Activated CD4-positive, alpha-beta T cell treated with anti-CD3 and anti-CD28 coated beads, Interleukin-2, Interleukin-6, amounts not matched to agents 100 ng/mL and 50 ng/mL, durations not matched to agents 16 hours and 8 hours (primary cell): ENCODE data around the gene TMCC2.

Experiments
- DNase-seq: peaks from one replicate; pipeline ENCODE4 v3.0.0-alpha.2; 2020

TMCC2 gene

DNA sequence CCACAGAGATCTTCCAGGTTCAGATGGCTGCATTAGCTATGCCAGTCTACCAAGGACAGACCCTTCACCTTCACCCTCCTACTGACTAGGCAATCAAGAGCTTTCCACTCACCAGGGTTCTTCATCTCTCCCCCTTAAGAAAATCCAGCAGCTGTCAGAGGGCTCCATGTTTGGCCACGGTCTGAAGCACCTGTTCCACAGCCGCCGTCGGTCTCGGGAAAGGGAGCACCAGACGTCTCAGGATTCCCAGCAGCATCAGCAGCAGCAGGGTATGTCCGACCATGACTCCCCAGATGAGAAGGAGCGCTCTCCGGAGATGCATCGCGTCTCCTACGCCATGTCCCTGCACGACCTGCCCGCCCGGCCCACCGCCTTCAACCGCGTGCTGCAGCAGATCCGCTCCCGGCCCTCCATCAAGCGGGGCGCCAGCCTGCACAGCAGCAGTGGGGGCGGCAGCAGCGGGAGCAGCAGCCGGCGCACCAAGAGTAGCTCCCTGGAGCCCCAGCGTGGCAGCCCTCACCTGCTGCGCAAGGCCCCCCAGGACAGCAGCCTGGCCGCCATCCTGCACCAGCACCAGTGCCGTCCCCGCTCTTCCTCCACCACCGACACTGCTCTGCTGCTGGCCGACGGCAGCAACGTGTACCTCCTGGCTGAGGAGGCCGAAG, 13.8 kb downstream of the TMCC2 start:
- no peak for DNase-seq

DNA sequence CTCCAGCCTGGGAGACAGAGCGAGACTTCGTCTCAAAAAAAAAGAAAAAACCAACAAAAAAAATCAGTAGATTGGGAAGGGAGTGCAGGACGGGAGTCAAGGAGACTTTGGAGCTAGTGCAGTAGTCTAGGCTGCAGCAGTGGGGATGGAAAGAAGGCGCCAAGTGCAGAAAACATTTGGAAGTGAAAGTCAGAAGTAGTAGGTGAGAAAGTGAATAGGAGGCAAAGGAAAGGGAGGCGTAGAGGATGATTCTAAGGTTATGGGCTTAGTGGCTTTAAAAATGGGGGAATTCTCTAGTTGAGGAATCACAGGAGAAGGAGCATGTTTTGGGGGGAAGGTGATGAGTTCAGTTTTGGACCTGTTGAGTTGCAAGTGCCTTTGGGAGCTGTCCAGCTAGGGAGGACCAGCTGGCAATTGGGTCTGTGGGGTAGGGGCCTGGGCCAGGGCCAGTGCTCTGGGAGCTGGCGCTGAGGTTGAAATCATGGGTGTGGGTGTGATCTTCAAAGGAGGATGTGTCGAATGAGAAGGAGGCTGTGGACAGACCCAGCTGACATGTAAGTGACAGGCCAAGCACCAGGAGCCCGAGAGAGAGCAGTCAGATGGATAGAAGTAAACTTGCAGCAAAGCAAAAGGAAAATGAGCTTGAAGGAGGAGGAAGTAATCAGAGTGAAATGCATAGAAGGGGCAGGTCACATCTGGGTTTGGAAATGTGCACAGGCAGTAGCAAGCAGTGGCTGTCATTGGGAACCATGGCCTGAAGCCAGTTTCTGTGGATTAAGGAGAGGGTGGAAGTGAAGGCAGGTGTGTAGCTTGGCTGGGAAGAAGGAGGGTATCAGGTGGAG, 15.8 kb downstream of the TMCC2 start:
- no peak for DNase-seq

DNA sequence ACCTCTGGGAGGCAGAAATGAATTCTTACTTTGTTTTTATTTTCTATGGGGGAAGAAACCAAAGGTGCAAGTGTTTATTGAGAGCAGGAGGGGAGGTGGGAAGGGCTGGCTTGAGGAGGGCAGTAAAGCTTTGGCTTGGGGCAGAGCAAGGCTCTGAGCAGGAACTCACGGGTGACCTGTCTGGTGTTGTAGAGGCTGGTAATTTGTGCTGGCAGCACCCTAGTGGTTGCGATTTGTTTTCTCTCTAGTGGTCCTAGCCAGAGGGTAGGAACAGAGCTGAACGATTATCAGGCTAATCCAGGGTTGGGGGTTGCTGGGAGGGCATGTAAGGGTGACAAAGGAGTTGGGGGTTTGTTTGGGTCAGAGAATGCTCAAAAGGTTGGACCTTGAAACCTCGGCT, 16.6 kb downstream of the TMCC2 start:
- DNase-seq = no peak

DNA sequence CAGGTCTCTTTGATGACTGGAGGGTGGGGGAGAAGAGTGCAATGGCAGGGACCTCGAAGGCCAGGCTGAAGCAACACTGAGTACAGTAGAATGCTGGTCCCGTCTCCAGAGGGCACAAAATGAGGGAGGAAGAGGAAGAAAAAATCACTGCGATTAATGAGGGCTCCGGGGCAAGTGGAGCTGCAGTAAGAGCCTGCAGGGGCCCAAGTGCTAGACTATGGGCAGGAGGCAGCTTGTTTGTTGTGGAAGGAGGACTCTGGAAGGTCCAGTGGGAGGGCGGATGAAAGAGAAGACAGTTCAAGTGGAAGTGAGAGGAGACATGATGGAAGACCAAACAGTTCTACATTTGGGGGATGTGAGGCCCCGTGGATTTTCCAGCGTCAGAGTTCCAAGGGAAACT, 17.4 kb downstream of the TMCC2 start:
- DNase-seq = no peak

DNA sequence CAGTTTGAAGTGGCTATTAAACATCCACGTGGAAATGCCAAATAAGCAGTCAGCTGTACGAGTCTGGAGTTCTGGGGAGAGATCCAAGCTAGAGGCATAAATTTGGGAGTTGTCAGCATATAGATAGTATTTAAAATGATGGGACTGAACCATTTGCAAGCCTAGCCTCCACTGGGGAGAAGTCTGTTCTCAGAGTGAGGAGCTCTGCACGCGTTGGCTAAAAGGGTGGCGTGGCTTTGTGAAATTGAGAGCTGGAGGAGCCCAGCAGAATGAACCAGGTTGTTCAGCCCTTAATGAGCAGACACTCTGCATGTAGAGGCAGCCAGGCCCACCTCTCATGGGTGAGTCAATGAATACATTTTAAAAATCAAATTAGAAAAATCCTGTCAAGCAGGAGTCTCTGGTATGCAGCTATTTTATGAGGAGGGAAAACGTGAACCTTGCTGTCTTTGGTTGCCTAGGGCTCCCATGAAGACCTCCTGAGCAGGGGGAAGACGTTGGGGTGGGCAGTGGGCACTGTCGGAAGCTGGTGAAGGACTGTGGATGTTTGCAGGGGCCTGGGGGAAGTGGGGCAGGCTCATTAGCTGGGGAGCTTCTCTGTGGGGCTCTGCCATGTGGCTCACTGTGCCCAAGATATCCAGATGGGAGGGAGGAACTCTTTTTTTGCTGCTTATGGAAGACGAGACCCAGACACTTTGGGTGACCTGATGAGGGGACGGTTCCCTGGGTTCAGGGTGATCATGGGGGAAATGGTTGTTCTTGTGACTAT, 18.8 kb downstream of the TMCC2 start:
- no peak for DNase-seq

DNA sequence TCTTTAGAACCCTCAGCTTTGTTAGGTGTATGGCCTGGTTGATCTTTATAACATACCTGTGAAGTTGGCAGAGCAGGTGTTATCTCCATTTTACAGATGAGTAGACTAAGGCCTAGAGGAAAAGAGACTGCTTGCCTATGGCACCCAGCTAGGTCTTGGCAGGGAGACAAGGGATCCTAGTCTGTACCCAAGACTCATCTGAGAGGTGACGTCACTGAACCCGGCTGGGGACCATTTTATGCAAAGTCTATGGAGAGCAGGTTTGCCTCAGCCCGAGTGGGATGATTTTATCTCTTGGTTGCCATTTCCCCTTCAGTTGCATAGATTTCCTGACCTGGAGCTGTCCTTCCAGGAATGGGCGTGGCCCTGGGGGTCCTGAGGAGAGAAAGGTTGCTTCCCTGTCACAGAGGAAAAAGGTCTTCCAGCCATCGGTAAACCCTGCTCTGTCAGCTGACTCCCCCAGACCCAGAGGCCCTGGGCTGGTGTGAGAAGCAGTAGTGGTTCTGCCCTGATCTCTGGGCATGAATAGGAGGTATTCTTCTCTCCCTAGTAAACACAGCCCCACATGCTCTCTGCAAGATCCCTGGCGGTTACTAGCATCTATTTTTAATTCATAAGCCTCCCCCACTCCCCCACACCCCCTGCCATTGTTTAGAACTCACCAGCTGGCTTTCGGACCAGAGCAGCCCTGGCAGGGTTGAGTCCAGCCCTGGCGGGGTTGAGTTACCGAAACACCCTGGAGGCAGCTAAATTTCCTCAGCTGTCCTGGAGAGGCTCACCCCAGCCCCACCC, 19.6 kb downstream of the TMCC2 start:
- peak; percentile 34 for DNase-seq

DNA sequence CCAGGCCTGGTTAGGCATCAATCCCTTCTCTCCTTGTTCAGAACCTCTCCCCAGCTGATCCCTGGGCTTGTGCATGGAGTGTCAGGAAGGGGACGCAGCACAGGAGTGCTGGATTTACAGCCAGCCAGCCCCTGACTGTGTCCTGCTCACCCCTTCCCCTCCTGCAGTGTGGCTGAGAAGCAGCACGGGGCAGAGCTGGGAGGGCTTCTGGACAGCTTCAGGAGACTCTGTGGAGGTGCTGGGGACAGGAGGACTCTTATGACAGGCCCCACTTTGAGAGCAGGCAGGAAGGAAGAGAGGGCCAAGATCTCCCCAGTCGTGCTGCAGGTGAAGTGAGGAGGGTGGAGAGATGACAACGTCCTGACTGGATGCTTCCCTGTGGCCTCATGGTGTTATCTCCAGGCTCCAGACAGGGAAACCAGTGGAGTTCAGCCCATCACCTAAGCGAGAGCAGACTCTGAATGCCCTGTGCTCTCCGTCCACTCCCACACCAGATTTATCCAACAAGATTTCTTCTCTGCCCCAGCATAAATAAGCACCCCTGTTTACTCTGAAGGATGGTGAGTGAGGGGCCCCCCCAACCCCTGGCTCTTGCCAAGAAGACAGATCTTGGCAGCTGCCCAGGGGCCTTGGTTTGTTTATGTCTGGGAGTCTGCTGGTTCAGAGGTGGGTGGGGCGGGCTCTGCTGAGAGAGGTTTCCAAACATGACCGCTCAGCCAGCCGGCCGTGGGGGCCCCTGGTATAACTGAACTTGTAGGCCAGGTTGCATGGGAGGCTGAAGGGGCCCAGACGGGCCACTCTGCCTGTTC, 21.3 kb downstream of the TMCC2 start:
- DNase-seq = no peak

DNA sequence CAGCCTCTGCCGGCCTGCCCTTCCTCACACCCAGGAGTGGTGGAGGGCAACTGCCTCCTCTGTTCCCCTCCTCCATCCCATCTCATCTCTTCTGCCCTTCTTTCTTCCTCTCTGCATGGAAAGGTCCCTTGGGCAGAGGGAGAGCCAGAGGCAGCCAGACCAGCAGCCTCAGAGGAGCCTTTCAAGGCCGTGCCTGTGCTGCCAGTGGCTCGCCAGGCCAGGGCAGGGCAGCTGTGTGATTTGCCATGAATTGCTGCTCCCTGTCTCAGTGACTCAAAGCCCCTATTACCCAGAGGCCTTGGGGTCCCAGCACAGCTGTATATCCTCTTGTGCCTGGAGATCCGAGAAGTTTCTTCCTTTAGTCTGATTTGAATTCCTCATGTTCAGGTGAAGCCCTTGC, 21.9 kb downstream of the TMCC2 start:
- no peak for DNase-seq

DNA sequence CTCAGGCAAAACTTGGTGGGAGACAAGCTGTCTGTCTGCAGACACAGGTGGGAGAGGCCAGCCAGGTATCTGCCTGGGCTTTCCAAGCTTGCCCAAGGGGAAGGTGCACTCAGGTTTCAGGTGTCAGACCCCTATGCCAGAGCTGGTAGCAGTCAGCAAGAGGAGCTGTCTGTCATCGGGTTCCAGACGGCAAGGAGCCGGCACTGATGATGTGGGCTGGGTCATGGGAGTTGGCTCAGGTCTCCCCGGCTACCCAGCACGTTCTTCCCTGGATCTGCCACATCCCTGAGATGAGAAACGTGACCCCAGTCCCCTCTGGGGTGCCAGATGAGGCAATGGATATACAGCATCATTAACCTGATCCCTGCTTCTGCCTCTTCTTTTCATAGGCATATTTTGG, 23.0 kb downstream of the TMCC2 start:
- no peak for DNase-seq

DNA sequence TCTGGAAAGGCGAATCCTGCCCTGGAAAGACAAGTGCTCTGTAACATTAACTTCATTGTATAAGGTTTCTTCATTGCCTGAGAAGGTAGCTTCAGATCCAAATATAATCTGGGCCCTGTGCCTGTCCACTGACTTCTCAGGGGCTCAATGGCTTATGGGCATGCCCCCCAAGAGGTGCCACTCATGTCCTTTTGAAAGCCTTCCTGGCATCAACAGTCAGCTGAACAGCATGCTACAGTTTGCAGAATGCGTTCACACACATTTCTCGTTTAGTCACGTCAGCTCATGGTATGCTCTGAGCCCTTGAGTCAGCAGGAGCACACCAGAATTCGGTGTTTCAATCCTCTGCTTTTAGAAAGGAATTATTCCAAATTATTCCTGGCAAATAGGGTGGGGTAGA, 23.8 kb downstream of the TMCC2 start:
- no peak for DNase-seq

DNA sequence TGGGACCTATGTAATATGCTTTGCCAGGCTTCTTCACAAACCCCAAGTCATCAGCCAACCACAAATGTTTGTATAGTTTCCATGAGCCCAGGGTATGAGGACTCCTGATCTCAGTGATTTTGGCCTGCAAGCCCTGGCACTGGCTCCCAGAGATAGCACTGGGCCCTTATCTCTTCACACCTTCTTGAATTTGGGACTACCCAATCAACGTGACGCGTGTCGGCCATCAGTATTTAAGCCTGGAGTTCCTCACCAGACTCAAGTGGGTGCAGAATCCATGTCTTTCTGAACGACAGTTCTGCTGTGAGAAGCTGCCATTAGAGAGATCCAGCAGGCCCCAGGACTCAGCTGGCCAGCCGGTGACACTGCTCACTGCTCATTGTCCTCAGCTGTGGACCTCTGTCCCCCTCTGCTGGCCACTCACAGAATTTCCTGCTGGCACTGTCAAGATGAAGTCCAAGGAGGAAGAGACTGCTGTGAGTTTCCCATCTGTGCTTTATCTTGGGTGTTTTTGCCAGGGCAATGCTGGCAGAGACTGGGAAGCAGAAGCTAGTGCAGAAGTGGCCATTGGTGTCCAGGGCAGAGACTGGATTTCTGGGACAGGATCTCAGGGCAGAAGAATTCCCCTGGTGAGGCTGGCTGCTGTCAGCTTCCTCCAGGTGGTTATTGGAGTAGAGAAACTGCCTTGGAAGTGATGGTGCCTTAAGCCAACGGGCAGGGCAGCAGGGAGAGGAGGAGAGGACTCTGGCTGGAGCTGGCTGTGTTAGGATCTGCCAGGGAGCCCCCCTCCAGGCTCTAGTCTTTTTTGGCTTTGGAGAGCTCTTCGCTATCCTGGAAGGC, 28.4 kb downstream of the TMCC2 start:
- peak; percentile 90 for DNase-seq

DNA sequence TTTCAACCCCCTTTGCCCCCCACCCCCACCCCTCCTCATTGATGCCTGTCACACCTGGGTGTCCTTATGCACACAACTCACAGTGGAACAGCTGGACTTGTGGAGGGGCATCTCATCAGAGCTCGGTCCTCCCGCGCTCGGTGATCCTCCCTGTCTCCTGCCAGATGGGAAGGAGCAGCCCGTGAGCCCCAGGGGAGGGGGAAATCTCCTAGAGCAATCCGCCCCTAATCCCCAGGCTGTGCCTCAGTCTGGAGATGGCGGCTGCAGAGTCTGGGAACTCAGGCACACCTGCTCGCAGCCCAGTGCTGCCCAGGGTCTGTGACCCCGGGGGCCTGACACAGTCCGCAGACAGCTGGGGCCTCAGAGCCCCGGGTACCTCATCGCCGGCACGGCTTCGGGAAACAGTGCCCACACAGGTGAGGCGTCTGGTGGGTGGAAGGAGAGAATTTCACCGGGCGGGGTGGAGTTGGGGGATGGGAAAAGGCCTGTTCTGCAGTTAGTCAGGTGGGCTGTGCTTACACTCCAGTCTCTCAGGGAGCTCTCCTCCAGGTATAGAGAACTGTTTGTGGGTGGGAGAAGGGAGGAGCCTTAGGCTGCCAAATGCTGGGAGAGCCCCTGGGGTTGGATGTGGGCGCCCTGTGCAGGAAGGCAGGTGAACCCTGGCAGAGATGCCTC, 29.3 kb downstream of the TMCC2 start:
- DNase-seq = no peak

DNA sequence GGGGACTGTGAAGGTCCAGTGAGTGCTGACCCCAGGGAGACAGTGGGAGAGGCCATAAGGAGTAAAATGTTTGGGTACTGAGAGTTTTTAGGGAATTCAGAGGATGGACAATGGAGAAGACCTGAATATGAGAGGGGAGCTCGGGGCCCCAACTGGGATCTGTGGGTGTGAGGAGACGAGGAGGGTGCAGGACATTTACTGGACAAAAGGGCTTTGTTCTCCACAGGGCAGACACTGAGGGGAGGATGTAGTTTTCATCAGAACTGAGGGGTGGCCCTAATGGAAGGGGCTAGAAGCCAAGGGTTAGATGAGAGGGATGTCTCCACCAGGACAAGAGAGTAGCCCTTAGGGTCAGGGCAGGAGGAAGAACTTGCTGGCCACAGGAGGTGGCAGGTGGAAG, 30.0 kb downstream of the TMCC2 start:
- no peak for DNase-seq

DNA sequence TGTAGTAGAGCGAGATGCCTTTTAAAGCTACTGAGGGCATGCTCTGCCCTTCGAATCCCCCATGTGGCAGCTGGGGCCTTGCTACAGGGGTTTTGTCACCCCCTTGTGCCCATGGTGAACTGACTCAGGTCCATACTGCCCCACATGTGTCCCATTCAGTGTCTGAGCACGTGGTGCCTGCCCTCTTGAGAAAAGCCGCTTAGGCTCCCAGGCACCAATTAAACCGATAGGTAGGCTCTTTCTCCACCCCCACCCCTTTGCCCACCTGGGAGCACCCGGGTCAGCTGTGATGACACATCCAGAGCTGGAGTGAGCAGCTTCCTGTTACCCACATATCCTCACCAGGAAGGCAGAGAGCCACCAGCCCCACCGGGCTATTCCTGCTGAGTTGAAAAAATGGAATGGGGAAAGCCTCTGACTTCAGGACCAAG, 30.5 kb downstream of the TMCC2 start:
- no peak for DNase-seq

DNA sequence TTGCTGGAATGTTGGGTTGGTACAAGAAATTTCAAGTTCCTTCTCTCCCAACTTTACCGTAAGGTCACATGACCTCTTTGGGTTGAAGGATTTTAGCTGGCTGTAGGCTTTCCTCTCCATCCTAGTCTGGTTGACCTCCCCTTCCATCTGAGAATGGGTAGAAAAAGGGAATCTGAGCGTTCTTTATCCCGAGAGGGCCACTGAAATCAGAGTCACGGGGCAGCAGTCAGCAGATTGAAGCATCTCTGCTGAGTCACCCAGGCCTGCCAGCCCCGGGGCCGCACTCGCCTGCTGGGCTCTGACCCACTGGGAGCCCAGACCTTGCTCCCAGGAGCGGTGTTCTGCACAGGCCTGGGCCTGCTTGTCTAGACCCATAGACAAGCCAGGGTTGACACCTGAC, 31.0 kb downstream of the TMCC2 start:
- no peak for DNase-seq

DNA sequence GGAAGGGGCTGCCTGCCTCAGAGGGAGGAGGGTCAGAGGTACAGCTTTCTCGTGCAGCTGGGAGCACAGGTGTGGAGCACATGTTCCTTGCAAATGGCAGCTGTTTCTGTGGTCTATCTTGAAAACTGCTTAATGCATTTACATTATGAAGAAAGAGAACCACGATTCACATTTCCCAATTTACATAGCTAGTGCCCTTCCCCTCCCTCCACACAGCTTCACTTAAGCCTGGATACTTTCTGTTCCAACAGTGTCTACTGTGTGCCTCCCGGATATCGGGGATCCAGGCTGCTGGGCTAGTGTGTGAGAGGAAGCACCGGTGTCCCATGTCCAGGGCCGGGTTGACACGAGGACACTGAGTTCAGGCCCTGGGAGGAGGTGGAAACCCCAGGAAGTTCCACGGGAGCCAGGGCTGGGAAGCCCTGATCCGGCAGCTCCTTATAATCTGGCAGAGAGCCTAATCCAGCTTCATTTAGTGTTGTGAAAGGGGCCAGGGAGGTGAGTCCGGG, 31.6 kb downstream of the TMCC2 start:
- no peak for DNase-seq

DNA sequence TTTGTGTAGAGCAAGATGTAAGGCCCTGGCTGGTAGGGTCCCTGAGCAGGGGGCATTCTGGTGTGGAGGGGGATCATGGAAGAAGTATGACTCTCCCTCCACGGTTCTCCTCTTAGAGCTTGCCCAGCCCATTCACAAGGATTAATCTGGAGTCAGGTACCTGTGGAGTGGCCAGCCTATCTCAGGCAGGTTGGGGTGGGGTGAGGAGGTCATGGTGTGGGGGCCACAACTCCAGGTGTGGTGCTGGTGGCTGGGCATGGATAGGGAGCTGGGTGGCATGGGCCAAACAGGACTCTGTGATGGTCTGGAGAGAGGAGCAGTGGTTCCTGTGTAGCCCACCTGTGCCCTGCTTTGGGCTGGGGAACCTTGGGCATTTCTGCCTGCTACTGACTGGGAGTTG, 32.3 kb downstream of the TMCC2 start:
- no peak for DNase-seq

DNA sequence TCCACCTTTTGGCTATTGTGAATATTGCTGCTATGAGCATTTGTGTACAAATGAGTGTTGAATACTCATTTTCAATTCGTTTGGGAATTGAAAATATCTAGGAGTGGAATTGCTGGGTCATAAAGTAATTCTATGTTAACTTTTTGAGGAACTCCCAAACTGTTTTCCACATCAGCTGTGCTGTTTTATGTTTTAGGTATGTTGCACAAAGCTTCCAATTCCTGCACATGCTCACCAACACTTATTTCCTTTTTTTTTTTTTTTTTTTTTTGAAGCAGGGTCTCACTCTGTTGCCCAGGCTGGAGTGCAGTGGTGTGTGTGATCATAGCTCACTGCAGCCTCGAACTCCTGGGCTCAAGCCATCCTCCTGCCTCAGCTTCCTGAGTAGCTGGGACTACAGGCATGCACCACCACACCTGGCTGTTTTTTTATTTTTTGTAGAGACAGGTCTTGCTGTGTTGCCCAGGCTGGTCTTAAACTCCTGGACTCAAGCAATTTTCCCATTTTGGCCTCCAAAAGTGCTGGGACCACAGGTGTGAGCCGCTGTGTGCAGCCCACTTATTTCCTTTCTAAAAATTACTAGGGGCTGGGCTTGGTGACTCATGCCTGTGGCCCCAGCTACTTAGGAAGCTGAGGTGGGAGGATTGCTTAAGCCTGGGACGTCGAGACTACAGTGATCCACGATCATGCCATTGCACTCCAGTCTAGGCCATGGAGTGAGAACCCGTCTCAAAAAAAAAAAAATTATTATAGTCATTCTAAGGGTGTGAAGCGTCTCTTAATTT, 33.4 kb downstream of the TMCC2 start:
- no peak for DNase-seq

DNA sequence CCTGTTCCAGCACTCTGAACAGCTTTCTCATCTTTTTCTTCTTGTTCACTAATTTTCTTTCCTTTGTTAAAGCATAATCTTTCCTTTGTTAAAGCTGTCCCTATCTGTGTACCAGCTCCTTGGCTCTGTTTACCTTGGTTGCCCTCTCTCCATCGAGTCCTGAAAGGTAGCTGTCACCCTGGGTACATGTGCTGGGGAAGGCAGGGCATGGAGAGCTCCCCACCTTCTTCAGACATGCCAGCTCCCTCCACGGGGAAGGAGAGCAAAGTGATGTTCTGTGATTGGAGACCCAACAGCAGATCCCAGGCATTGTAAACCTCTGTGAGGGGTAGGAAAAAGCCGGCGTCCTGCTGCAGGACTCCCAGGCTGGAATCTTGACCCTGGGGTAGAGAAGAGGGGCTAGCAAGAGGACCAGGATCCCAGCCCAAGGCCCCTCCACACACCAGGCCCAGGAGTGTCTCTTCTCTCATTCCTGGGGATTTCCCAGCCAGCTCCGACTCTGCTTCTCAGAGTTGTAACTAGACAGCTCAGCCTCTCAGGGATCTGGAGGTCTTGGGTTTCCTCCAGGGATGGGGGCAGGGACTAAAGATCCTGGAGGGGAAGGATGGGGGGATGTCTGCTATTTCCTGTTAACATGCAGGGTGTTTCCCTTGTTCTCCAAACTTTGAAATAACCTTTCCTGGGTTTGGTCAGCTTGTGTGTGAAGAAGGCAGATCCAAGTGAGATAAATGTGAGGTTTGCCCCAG, 34.4 kb downstream of the TMCC2 start:
- DNase-seq = no peak
